SH-SY5Y (cell line): ENCODE results near the gene HPD.

ENCODE experiments used
- GATA2 ChIP-seq: IDR thresholded peaks from 2 replicates; pipeline ENCODE4 v1.6.1; 2011; ENCODE audit warnings: mild to moderate bottlenecking, low read depth, low read length
- GATA3 ChIP-seq: IDR thresholded peaks from 2 replicates; pipeline ENCODE4 v1.6.1; 2011; ENCODE audit warnings: low read depth, mild to moderate bottlenecking, low read length, moderate library complexity

DNA sequence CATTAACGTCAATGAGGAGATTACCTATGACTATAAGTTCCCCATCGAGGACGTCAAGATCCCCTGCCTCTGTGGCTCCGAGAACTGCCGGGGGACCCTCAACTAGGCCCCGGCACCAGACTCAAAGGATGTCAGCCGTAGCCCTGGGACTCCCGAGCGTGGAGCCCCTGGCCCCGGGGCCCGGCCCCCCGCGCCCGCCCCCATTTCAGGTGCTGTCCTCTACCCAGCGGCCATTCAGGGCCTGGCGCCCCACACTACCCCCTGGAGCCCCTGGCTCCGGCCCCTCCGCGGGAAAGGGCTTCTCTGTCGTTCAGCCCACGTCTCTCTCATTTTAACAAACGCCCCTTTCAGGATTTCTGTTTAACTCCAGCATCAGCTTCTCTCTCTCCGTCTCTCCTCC lies 28.5 kb downstream of the HPD start:
- TF ChIP-seq GATA2: no peak
- TF ChIP-seq GATA3: no peak
